ENCODE data around the gene ZNF467.

Gene ZNF467

DNA sequence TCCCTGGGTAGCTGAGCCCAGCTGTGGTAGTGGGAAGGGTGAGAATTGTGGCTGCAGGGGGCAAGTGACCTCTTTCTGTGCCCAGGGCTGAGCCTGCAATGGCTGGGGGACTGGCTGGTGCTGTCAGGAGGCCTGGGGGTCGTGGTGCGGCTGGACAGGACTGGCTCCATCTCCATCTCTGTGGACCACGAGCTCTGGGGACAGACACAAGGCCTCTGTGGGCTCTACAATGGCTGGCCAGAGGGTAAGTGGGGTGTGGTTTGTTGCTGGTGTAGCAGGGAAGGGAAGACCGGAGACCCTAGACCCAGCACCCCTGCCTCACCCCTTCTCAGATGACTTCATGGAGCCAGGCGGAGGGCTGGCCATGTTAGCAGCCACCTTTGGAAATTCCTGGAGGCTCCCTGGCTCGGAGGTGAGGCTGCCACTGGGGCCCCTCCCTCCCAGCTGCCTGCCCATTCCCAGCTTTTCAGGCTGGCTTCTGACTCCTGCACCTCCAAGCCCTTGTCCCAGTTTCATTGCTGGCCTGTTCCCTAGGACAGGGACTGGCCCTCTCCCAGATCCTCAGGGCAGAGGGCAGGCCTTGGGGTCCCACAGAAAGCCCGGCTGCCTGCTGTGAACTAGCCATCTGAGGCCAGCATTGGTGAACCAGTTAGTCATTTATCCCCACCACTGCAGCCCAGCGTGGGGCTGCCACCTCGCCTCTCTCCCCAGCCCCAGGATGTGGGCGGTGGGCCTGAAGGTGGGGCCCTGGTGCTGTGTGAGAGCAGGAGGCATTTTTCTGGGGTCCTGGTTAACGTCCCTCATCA lies 5.5 kb upstream of the ZNF467 start:
- no peaks in the 10 kb centered on the region for H3K4me1 ChIP-seq (ENCODE audit: low read length)
- no peak overlapping the region for H3K27ac ChIP-seq (ENCODE audit: low read length)
- no peaks in the 10 kb centered on the region for H3K9me2 ChIP-seq (replicated peaks; ENCODE audit: insufficient read depth, low read length)
- peaks cover 5% of the 10 kb centered on the region for H4K20me1 ChIP-seq (ENCODE audit: insufficient read depth, low read length)
- no peak overlapping the region for H2AFZ ChIP-seq (ENCODE audit: low read length)
- H3K79me2 ChIP-seq (ENCODE audit: low read length): no peaks in the 10 kb centered on the region
- peaks cover 87% of the 10 kb centered on the region for H3K27me3 ChIP-seq (replicated peaks; ENCODE audit: insufficient read depth, low read length)
- no peaks in the 10 kb centered on the region for H3K9me3 ChIP-seq (replicated peaks; ENCODE audit: insufficient read depth, low read length)
- H3K36me3 ChIP-seq (replicated peaks; ENCODE audit: insufficient read depth, low read length): no peaks in the 10 kb centered on the region
- no peak overlapping the region for H3K9ac ChIP-seq (ENCODE audit: low read length)
- DNase-seq: no peak
- H3K4me3 ChIP-seq (ENCODE audit: low read length): no peak overlapping the region
- H3K4me2 ChIP-seq (ENCODE audit: low read depth, low read length): no peak overlapping the region
- TF ChIP-seq EZH2 (optimal IDR thresholded peaks at IDR 0.05; ENCODE audit: low read depth, low read length) (no peak), EZH2phosphoT487 (IDR thresholded peaks at IDR 0.05; ENCODE audit: low read length) (no peak)
- TF ChIP-seq, protein P1, sequence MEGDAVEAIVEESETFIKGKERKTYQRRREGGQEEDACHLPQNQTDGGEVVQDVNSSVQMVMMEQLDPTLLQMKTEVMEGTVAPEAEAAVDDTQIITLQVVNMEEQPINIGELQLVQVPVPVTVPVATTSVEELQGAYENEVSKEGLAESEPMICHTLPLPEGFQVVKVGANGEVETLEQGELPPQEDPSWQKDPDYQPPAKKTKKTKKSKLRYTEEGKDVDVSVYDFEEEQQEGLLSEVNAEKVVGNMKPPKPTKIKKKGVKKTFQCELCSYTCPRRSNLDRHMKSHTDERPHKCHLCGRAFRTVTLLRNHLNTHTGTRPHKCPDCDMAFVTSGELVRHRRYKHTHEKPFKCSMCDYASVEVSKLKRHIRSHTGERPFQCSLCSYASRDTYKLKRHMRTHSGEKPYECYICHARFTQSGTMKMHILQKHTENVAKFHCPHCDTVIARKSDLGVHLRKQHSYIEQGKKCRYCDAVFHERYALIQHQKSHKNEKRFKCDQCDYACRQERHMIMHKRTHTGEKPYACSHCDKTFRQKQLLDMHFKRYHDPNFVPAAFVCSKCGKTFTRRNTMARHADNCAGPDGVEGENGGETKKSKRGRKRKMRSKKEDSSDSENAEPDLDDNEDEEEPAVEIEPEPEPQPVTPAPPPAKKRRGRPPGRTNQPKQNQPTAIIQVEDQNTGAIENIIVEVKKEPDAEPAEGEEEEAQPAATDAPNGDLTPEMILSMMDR (IDR thresholded peaks at IDR 0.05; ENCODE audit: low read length): no peak
- H3F3A ChIP-seq (ENCODE audit: insufficient read depth, low read length): no peaks in the 10 kb centered on the region

DNA sequence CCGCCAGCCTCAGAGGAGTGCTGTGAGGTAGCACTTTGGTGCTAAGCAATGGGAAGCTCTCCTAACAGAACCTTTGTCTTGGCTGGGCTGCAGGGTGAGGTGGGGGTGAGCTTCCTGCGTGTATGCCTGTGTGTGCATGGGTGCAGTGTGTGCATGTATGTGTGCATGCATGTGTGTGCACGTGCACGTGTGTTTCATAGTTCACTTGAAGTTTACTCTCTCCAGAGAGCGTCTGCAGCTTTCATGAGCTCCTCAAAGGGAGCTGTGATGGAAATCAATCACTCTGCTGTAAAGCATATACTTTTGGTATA lies 4.9 kb upstream of the ZNF467 start:
- Histone ChIP-seq H3K4me3 (ENCODE audit: low read length) (no peak overlapping the region), H3K79me2 (ENCODE audit: low read length) (no peaks in the 10 kb centered on the region), H3K9me3 (replicated peaks; ENCODE audit: insufficient read depth, low read length) (no peaks in the 10 kb centered on the region), H3K27ac (ENCODE audit: low read length) (no peak overlapping the region), H4K20me1 (ENCODE audit: insufficient read depth, low read length) (peaks cover 5% of the 10 kb centered on the region), H3K9ac (ENCODE audit: low read length) (no peak overlapping the region), H3K36me3 (replicated peaks; ENCODE audit: insufficient read depth, low read length) (no peaks in the 10 kb centered on the region), H3F3A (ENCODE audit: insufficient read depth, low read length) (no peaks in the 10 kb centered on the region), H3K27me3 (replicated peaks; ENCODE audit: insufficient read depth, low read length) (peaks cover 85% of the 10 kb centered on the region), H2AFZ (ENCODE audit: low read length) (no peak overlapping the region), H3K4me1 (ENCODE audit: low read length) (no peaks in the 10 kb centered on the region), H3K4me2 (ENCODE audit: low read depth, low read length) (no peak overlapping the region), H3K9me2 (replicated peaks; ENCODE audit: insufficient read depth, low read length) (no peaks in the 10 kb centered on the region)
- no peak for DNase-seq
- TF ChIP-seq, protein P1 (IDR thresholded peaks at IDR 0.05; ENCODE audit: low read length): no peak
- TF ChIP-seq EZH2 (optimal IDR thresholded peaks at IDR 0.05; ENCODE audit: low read depth, low read length): no peak
- no peak for TF ChIP-seq EZH2phosphoT487 (IDR thresholded peaks at IDR 0.05; ENCODE audit: low read length)

DNA sequence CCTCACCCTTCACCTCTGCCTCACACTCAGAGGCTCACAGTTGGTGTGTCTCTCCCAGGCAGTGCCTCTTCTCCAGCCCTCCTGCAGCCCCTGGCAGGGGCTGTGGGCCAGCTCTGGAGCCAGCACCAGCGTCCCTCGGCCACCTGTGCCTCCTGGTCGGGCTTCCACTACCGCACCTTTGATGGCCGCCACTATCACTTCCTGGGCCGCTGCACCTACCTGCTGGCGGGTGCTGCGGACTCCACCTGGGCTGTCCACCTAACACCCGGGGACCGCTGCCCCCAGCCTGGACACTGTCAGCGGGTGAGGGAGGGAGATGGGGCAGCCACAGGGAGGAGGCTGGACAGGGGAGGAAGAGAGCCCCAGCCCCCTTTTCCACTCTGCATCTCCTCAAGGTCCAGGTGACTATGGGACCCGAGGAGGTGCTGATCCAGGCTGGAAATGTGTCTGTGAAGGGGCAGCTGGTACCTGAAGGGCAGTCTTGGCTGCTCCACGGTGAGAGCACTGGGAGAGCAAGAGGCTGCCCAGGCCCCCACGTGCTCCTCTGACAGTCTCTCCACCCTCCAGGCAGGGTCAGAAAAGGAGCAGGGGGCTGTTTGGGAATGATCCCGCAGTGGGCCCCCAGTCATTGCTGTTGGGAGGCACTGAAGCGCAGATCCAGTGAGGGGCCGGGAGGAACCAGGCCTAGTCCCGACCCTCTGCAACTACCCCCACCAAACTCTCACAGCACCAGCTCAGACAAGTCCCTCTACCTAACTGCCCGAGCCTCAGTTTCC lies 4.4 kb upstream of the ZNF467 start:
- H3K4me1 ChIP-seq (ENCODE audit: low read length): no peaks in the 10 kb centered on the region
- DNase-seq: no peak

More for the DNA sequence above, 4.4 kb upstream of the ZNF467 start:
- Histone ChIP-seq H3K79me2 (ENCODE audit: low read length) (no peaks in the 10 kb centered on the region), H3K36me3 (replicated peaks; ENCODE audit: insufficient read depth, low read length) (no peaks in the 10 kb centered on the region), H3K9me2 (replicated peaks; ENCODE audit: insufficient read depth, low read length) (no peaks in the 10 kb centered on the region), H3K4me2 (ENCODE audit: low read depth, low read length) (no peak overlapping the region), H3K9ac (ENCODE audit: low read length) (no peak overlapping the region), H2AFZ (ENCODE audit: low read length) (no peak overlapping the region), H3K4me3 (ENCODE audit: low read length) (no peak overlapping the region), H4K20me1 (ENCODE audit: insufficient read depth, low read length) (peaks cover 5% of the 10 kb centered on the region), H3K27ac (ENCODE audit: low read length) (no peak overlapping the region), H3K9me3 (replicated peaks; ENCODE audit: insufficient read depth, low read length) (no peaks in the 10 kb centered on the region), H3F3A (ENCODE audit: insufficient read depth, low read length) (no peaks in the 10 kb centered on the region), H3K27me3 (replicated peaks; ENCODE audit: insufficient read depth, low read length) (peaks cover 83% of the 10 kb centered on the region)
- TF ChIP-seq, protein P1 (IDR thresholded peaks at IDR 0.05; ENCODE audit: low read length): no peak
- TF ChIP-seq EZH2phosphoT487 (IDR thresholded peaks at IDR 0.05; ENCODE audit: low read length) (no peak), EZH2 (optimal IDR thresholded peaks at IDR 0.05; ENCODE audit: low read depth, low read length) (no peak)
